RWPE2 (cell line): ENCODE data around the gene TCF12.

Experiments
- ATAC-seq: fragments of 200-7000 bp; cut with Tn5 transposase; 3 replicates; pipeline ENCODE4 v1.9.1; 2021; ENCODE audit warnings: low read depth
- DNase-seq: peaks from one replicate; pipeline ENCODE4 v3.0.0-alpha.2; 2020; ENCODE audit warnings: low spot score
- H3K27ac ChIP-seq: fragments of 450-650 bp; 2 replicates; pipeline ENCODE4 v1.5.1; 2017; ENCODE audit warnings: mild to moderate bottlenecking; ENCODE audit not compliant: poor library complexity, severe bottlenecking
- H3K27me3 ChIP-seq: fragments of 250-450 bp; sonication (Bioruptor Pico); 2 replicates; pipeline ENCODE4 v1.5.1; 2021; ENCODE audit warnings: mild to moderate bottlenecking, moderate library complexity; ENCODE audit not compliant: insufficient read depth, poor library complexity, severe bottlenecking
- H3K36me3 ChIP-seq: fragments of 250-450 bp; sonication (Bioruptor Pico); 2 replicates; pipeline ENCODE4 v1.5.1; 2020; ENCODE audit warnings: low read depth, mild to moderate bottlenecking, moderate library complexity
- H3K4me1 ChIP-seq: fragments of 250-450 bp; sonication (Bioruptor Pico); 2 replicates; pipeline ENCODE4 v1.5.1; 2021; ENCODE audit warnings: mild to moderate bottlenecking, moderate library complexity; ENCODE audit not compliant: insufficient read depth, poor library complexity, severe bottlenecking
- H3K4me3 ChIP-seq: fragments of 250-450 bp; sonication (Bioruptor Pico); 2 replicates; pipeline ENCODE4 v1.5.1; 2021; ENCODE audit warnings: mild to moderate bottlenecking, moderate library complexity; ENCODE audit not compliant: severe bottlenecking
- H3K9me3 ChIP-seq: fragments of 250-450 bp; sonication (Bioruptor Pico); 2 replicates; pipeline ENCODE4 v1.5.1; 2021; ENCODE audit warnings: mild to moderate bottlenecking, moderate library complexity; ENCODE audit not compliant: severe bottlenecking
- CTCF ChIP-seq: fragments of 450-650 bp; IDR thresholded peaks from one replicate; pipeline ENCODE4 v1.5.1; 2017; ENCODE audit warnings: mild to moderate bottlenecking, moderate library complexity; ENCODE audit not compliant: poor library complexity, severe bottlenecking

TCF12 gene

GRCh38 chr15:56886932-56887781, 31.3 kb upstream of the TCF12 start:
- peak; percentile 47 for TF ChIP-seq CTCF
- Histone ChIP-seq H3K4me3 (peak overlapping the region; percentile 57), H3K4me1 (peaks cover 8% of the 10 kb centered on the region), H3K27me3 (no peaks in the 10 kb centered on the region), H3K9me3 (no peaks in the 10 kb centered on the region), H3K27ac (peak overlapping the region; percentile 70), H3K36me3 (no peaks in the 10 kb centered on the region)
- DNase-seq (peak; percentile 96), ATAC-seq (peak; percentile 94)

- peak overlapping the region; percentile 70 for H3K27ac ChIP-seq
- no peak for ATAC-seq
- TF ChIP-seq CTCF: no peak
- no peaks in the 10 kb centered on the region for H3K27me3 ChIP-seq
- no peaks in the 10 kb centered on the region for H3K9me3 ChIP-seq
- H3K4me3 ChIP-seq: peak overlapping the region; percentile 57
- peaks cover 8% of the 10 kb centered on the region for H3K4me1 ChIP-seq
- no peak for DNase-seq
- no peaks in the 10 kb centered on the region for H3K36me3 ChIP-seq
Observed at GRCh38 chr15:56887782-56888438, 30.5 kb upstream of the TCF12 start.

- no peak for ATAC-seq
- peaks cover 8% of the 10 kb centered on the region for H3K4me1 ChIP-seq
Observed at GRCh38 chr15:56890038-56890437, 28.4 kb upstream of the TCF12 start.

GRCh38 chr15:56891852-56892440, 26.5 kb upstream of the TCF12 start:
- H3K36me3 ChIP-seq: no peaks in the 10 kb centered on the region
- H3K9me3 ChIP-seq: no peaks in the 10 kb centered on the region
- no peak for DNase-seq
- no peak for TF ChIP-seq CTCF
- ATAC-seq: no peak
- H3K27me3 ChIP-seq: no peaks in the 10 kb centered on the region
- H3K4me3 ChIP-seq: no peak overlapping the region
- H3K4me1 ChIP-seq: peaks cover 8% of the 10 kb centered on the region
- H3K27ac ChIP-seq: no peak overlapping the region

More at GRCh38 chr15:56890038-56890437, 28.4 kb upstream of the TCF12 start:
- no peak overlapping the region for H3K4me3 ChIP-seq
- no peak overlapping the region for H3K27ac ChIP-seq
- TF ChIP-seq CTCF: no peak
- H3K36me3 ChIP-seq: no peaks in the 10 kb centered on the region
- H3K9me3 ChIP-seq: no peaks in the 10 kb centered on the region
- no peak for DNase-seq
- no peaks in the 10 kb centered on the region for H3K27me3 ChIP-seq
